Upper lobe of left lung (tissue), 6 donors: Measurements from ENCODE around the gene RAD21L1. TPM values are rescaled to one million over a fixed set of nuclear protein-coding genes. Genes with fewer than 3 reads are reported as not detected.
A peak's percentile ranks its signal among the peaks of the same experiment; 100 is the strongest.

Source experiments
- ATAC-seq, 2 donors: fragments of 200-7000 bp; cut with Tn5 transposase; one replicate each; pipeline ENCODE4 v1.9.1; 2022; ENCODE audit warnings: mild to moderate bottlenecking in 2 of 2, moderate library complexity in 2 of 2; ENCODE audit not compliant: low FRiP score in 2 of 2
- DNase-seq, 2 donors: peaks; one replicate each; pipeline ENCODE4 v3.0.0-alpha.2; 2019 to 2020
- H3K27ac ChIP-seq, 4 donors: fragments of 200-600 bp; sonication (generic); one replicate each; pipeline ENCODE4 v1.5.1; 2016 to 2019
- H3K27me3 ChIP-seq, 4 donors: fragments of 200-600 bp; sonication (generic); one replicate each; pipeline ENCODE4 v1.5.1; 2017 to 2019
- H3K36me3 ChIP-seq, 4 donors: fragments of 200-600 bp; sonication (generic); one replicate each; pipeline ENCODE4 v1.5.1; 2016 to 2019
- H3K4me1 ChIP-seq, 4 donors: fragments of 200-600 bp; sonication (generic); one replicate each; pipeline ENCODE4 v1.5.1; 2018 to 2019
- H3K4me3 ChIP-seq, 4 donors: fragments of 200-600 bp; sonication (generic); one replicate each; pipeline ENCODE4 v1.5.1; 2017 to 2019; ENCODE audit warnings: mild to moderate bottlenecking in 2 of 4, moderate library complexity in 1 of 4
- H3K9me3 ChIP-seq, 4 donors: fragments of 200-600 bp; sonication (generic); one replicate each; pipeline ENCODE4 v1.5.1; 2018 to 2019
- EP300 ChIP-seq, 4 donors: sonication (generic); formaldehyde crosslinking; IDR thresholded peaks; one replicate each; pipeline ENCODE4 v1.5.1; 2017; ENCODE audit warnings: antibody characterized with exemption in 4 of 4, control low read depth in 2 of 4
- POLR2A ChIP-seq, 4 donors: fragments of 450-650 bp; IDR thresholded peaks; one replicate each; pipeline ENCODE4 v1.5.1; 2016 to 2017; ENCODE audit warnings: antibody characterized with exemption in 4 of 4, mild to moderate bottlenecking in 2 of 4
- POLR2AphosphoS5 ChIP-seq, 2 donors: sonication (generic); formaldehyde crosslinking; IDR thresholded peaks; one replicate each; pipeline ENCODE4 v1.5.1; 2017; ENCODE audit warnings: antibody characterized with exemption in 2 of 2
- WGBS, 2 donors: methylation state at CpG; one replicate each; pipeline ENCODE4 v1.1.5; 2017 to 2018; 5-methylcytosine and 5-hydroxymethylcytosine counted together
- total RNA-seq, 6 donors: library from RNA; depleted of rRNA in 4 of 6; stranded (reverse); fragments of >200 nt in 4 of 6; gene quantifications; one replicate each; pipeline versions ENCODE4 v1.1.0 to v1.2.1, GENCODE V29; 2016 to 2021
- TF ChIP-seq, protein P1 (sequence below), 6 experiments: fragments of 450-650 bp in 4 of 6; fragments of 200-600 bp in 2 of 6; sonication (generic) in 2 of 6; IDR thresholded peaks; one replicate each; pipeline ENCODE4 v1.5.1; 2016 to 2019; ENCODE audit warnings: antibody characterized with exemption in 6 of 6
- donor health status: DM: no; HTN: no; CAD: no; lungs with moderate emphysema.
- donor health status: DM: no; HTN: yes; CAD: no; lungs with severe emphysema.

RAD21L1 gene
- total RNA-seq, 6 donors from 2014 or later, result not detected

- ATAC-seq (no peak), DNase-seq (no peak)
- 78 to 87% methylated on average over 5 to 6 of the region's 6 CpGs for WGBS, 2 donors
- Histone ChIP-seq H3K27me3 (no peaks in the 10 kb centered on the region), H3K9me3 (no peaks in the 10 kb centered on the region), H3K4me3 (no peak overlapping the region), H3K4me1 (peaks cover 0 to 15% (median 5%) of the 10 kb centered on the region in 4 donors), H3K36me3 (no peaks in the 10 kb centered on the region), H3K27ac (no peak overlapping the region)
- TF ChIP-seq, protein P1, sequence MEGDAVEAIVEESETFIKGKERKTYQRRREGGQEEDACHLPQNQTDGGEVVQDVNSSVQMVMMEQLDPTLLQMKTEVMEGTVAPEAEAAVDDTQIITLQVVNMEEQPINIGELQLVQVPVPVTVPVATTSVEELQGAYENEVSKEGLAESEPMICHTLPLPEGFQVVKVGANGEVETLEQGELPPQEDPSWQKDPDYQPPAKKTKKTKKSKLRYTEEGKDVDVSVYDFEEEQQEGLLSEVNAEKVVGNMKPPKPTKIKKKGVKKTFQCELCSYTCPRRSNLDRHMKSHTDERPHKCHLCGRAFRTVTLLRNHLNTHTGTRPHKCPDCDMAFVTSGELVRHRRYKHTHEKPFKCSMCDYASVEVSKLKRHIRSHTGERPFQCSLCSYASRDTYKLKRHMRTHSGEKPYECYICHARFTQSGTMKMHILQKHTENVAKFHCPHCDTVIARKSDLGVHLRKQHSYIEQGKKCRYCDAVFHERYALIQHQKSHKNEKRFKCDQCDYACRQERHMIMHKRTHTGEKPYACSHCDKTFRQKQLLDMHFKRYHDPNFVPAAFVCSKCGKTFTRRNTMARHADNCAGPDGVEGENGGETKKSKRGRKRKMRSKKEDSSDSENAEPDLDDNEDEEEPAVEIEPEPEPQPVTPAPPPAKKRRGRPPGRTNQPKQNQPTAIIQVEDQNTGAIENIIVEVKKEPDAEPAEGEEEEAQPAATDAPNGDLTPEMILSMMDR (IDR thresholded peaks at IDR 0.05), result no peak
- TF ChIP-seq EP300 (IDR thresholded peaks at IDR 0.05), result no peak
- no peak for TF ChIP-seq POLR2AphosphoS5 (IDR thresholded peaks at IDR 0.05)
- TF ChIP-seq POLR2A (IDR thresholded peaks at IDR 0.05), result no peak
These were observed 54.6 kb downstream of the RAD21L1 start for GRCh38 chr20:1280195-1281102.

GRCh38 chr20:1281279-1282057, 55.6 kb downstream of the RAD21L1 start:
- peak overlapping the region in 1 of 4 donors; percentile 28 for H3K27ac ChIP-seq
- WGBS, 2 donors, result 68 to 69% methylated on average over 7 of the region's 7 CpGs
- no peak overlapping the region for H3K4me3 ChIP-seq
- TF ChIP-seq POLR2A (IDR thresholded peaks at IDR 0.05), result no peak
- peak in 1 of 2 donors; percentile 19 for TF ChIP-seq POLR2AphosphoS5 (IDR thresholded peaks at IDR 0.05)
- no peaks in the 10 kb centered on the region for H3K27me3 ChIP-seq
- DNase-seq, result no peak
- peaks cover 0 to 15% (median 5%) of the 10 kb centered on the region in 4 donors for H3K4me1 ChIP-seq
- H3K9me3 ChIP-seq, result no peaks in the 10 kb centered on the region
- no peaks in the 10 kb centered on the region for H3K36me3 ChIP-seq
- no peak for ATAC-seq

DNA sequence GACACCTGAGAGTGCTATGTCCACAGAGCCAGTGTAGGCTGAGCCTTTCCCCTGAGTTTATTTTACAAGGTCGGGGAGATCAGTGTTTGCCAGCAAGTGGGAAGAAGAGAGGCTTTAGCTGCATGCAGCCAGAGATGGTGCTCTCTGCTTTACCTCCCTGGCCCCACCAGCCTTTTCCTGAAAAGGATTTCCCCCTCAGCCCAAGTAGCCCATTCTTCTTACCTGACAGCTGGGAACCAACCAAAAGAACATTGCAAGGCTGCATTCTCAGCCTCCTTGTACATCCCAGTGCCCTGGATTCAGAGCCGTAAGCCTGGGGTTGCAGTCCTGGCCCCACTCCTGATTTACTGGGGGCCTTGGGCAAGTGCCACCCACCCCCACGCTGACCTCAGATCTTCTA, 57.1 kb downstream of the RAD21L1 start:
- Histone ChIP-seq H3K27me3 (no peaks in the 10 kb centered on the region), H3K9me3 (no peaks in the 10 kb centered on the region), H3K4me1 (peaks cover 0 to 15% (median 5%) of the 10 kb centered on the region in 4 donors), H3K36me3 (no peaks in the 10 kb centered on the region), H3K4me3 (no peak overlapping the region), H3K27ac (no peak overlapping the region)
- ATAC-seq (no peak), DNase-seq (no peak)
- TF ChIP-seq POLR2A (IDR thresholded peaks at IDR 0.05), result no peak
- TF ChIP-seq, protein P1 (IDR thresholded peaks at IDR 0.05), result no peak
- no peak for TF ChIP-seq POLR2AphosphoS5 (IDR thresholded peaks at IDR 0.05)
- no peak for TF ChIP-seq EP300 (IDR thresholded peaks at IDR 0.05)
- WGBS, 2 donors, result 69 to 88% methylated on average over 2 to 3 of the region's 3 CpGs

GRCh38 chr20:1283522-1284510, 58.0 kb downstream of the RAD21L1 start:
- Histone ChIP-seq H3K4me1 (peaks cover 0 to 15% (median 5%) of the 10 kb centered on the region in 4 donors), H3K27me3 (no peaks in the 10 kb centered on the region), H3K9me3 (no peaks in the 10 kb centered on the region), H3K36me3 (no peaks in the 10 kb centered on the region), H3K27ac (no peak overlapping the region), H3K4me3 (no peak overlapping the region)
- no peak for ATAC-seq
- TF ChIP-seq POLR2AphosphoS5 (IDR thresholded peaks at IDR 0.05) (no peak), EP300 (IDR thresholded peaks at IDR 0.05) (no peak), POLR2A (IDR thresholded peaks at IDR 0.05) (no peak)
- TF ChIP-seq, protein P1 (IDR thresholded peaks at IDR 0.05), result no peak
- no peak for DNase-seq
- whole genome bisulfite sequencing, 2 donors, result 80 to 86% methylated on average over 7 to 9 of the region's 9 CpGs
